Activated naive CD4-positive, alpha-beta T cell treated with anti-CD3 and anti-CD28 coated beads, Interleukin-2, amount 50 U/mL, for 16 hours (primary cell): ENCODE results near the gene IRF4.
A peak's percentile ranks its signal among the peaks of the same experiment; 100 is the strongest.
"Not testable (repeated sequence)": the region's sequence is repeated elsewhere in the genome, so short reads cannot be mapped to it uniquely, and the experiment has no call there.

Experiments used
- DNase-seq: peaks from one replicate; pipeline ENCODE4 v3.0.0-alpha.2; 2020

Gene IRF4

GRCh38 chr6:423055-423798 is 31.7 kb downstream of the IRF4 start:
- no peak for DNase-seq

- no peak for DNase-seq
Measured at GRCh38 chr6:423799-424345, 32.3 kb downstream of the IRF4 start.

- DNase-seq = no peak
Measured at GRCh38 chr6:424741-425417, 33.3 kb downstream of the IRF4 start.

GRCh38 chr6:425418-425788 is 33.9 kb downstream of the IRF4 start:
- DNase-seq = not testable (repeated sequence)

- DNase-seq = not testable (repeated sequence)
Measured at GRCh38 chr6:426198-426738, 34.7 kb downstream of the IRF4 start.

- no peak for DNase-seq
Measured at GRCh38 chr6:428047-428603, 36.6 kb downstream of the IRF4 start.

- DNase-seq = no peak
Measured at GRCh38 chr6:429515-430121, 38.1 kb downstream of the IRF4 start.

- no peak for DNase-seq
Measured at GRCh38 chr6:431504-431903, 40.0 kb downstream of the IRF4 start.

- no peak for DNase-seq
Measured at GRCh38 chr6:431986-432385, 40.4 kb downstream of the IRF4 start.

- no peak for DNase-seq
Measured at GRCh38 chr6:434051-434705, 42.6 kb downstream of the IRF4 start.

GRCh38 chr6:435441-436307 is 44.1 kb downstream of the IRF4 start:
- no peak for DNase-seq

GRCh38 chr6:436308-437036 is 44.9 kb downstream of the IRF4 start:
- no peak for DNase-seq

GRCh38 chr6:437037-437392 is 45.5 kb downstream of the IRF4 start:
- no peak for DNase-seq

- no peak for DNase-seq
Measured at GRCh38 chr6:438634-439170, 47.1 kb downstream of the IRF4 start.

- DNase-seq = no peak
Measured at GRCh38 chr6:439641-440167, 48.2 kb downstream of the IRF4 start.

- DNase-seq = no peak
Measured at GRCh38 chr6:441126-441920, 49.8 kb downstream of the IRF4 start.

- no peak for DNase-seq
Measured at GRCh38 chr6:443621-444159, 52.1 kb downstream of the IRF4 start.

- DNase-seq = peak; percentile 62
Measured at GRCh38 chr6:444653-445275, 53.2 kb downstream of the IRF4 start.
